Fibroblast of skin of left biceps (primary cell): ENCODE measurements around the gene VSIG10L2.

ENCODE experiments used
- DNase-seq, 2 experiments: peaks; one replicate each; pipeline ENCODE4 v3.0.0-alpha.2; 2013; ENCODE audit warnings: low read depth in 2 of 2

Gene VSIG10L2

DNA sequence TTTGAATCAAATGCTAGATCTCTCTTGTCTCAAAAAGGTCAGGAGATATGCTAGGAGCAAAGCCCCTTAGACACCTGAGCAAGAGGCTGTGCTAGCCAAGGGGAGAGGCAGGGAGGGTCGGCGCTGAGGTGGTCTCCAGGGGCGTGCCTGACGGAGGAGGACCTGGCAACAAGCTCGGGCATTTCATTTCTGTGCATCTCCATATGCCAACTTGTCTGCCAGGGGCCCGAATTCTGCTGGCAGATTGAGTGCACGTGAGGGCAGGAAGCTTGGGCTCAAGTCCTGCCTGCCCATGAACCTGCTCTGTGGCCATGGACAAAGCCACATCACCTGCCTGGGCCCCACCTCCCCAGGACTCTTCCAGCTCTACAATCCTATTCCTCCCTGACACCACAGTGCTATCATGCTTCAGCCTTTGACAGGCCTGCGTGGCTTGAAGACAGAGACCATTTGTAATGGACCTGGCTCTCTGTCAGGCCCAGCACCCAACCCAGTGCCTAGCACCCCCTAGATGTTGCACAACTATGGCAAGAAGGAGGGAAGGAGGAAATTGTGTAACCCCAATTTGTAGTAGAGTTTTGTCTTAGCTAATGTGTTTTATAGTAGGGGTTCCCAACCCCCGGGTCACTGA, 16.3 kb upstream of the VSIG10L2 start:
- no peak for DNase-seq

DNA sequence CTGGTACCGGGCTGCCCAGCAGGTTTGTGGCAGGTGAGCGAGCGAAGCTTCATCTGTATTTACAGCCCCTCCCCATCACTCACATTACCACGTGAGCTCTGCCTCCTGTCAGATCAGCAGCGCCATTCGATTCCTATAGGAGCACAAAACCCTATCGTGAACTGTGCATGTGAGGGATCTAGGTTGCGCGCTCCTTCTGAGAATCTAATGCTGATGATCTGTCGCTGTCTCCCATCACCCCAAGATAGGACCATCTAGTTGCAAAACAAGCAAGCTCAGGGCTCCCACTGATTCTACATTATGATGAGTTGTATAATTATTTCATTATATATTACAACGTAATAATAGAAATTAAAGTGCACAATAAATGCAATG, 15.8 kb upstream of the VSIG10L2 start:
- no peak for DNase-seq

DNA sequence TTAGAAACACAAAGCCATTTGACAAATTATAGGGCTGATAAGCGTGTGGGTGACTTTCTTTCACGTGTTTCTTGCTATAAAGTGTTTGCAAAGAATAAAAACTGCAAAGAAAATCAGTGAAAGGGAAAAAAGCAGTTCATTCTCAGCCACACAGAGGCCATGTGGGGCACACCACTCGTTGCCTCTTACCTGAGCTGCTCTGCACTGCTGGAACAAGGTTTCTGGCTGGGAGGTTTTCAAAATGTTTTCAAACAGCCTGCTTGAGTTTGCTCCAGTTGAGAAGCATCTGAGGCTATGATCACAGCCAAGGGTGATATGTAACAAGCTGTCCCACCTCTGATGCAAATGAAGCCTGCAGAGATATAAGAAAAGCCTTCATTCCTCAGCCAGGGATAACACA, 14.7 kb upstream of the VSIG10L2 start:
- no peak for DNase-seq

GRCh38 chr11:125931668-125932067, 14.2 kb upstream of the VSIG10L2 start:
- no peak for DNase-seq

DNA sequence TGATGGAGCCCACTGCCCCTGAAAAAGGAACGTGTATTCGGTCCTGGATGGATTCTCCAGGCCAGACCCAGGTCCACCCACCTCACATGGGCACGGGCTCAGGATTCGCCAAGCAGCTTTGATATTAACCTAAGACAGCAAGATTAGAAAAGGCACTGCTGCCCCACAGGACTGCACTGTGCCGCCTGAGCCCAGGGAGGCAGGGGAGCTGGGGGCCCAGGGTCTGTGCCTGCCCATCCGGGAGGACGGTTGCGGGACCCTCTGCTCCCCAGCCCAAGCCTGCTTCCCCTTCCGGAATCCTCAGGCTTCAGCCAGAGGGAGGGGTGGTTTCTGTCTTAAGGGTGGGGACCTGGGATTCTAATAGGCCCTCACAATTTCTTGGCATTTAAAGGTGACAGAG, 13.5 kb upstream of the VSIG10L2 start:
- DNase-seq, result no peak

GRCh38 chr11:125933030-125933813, 12.6 kb upstream of the VSIG10L2 start:
- DNase-seq, result no peak

GRCh38 chr11:125934473-125934872, 11.4 kb upstream of the VSIG10L2 start:
- DNase-seq, result no peak

- DNase-seq, result no peak
These were observed 10.8 kb upstream of the VSIG10L2 start for GRCh38 chr11:125935056-125935455.

DNA sequence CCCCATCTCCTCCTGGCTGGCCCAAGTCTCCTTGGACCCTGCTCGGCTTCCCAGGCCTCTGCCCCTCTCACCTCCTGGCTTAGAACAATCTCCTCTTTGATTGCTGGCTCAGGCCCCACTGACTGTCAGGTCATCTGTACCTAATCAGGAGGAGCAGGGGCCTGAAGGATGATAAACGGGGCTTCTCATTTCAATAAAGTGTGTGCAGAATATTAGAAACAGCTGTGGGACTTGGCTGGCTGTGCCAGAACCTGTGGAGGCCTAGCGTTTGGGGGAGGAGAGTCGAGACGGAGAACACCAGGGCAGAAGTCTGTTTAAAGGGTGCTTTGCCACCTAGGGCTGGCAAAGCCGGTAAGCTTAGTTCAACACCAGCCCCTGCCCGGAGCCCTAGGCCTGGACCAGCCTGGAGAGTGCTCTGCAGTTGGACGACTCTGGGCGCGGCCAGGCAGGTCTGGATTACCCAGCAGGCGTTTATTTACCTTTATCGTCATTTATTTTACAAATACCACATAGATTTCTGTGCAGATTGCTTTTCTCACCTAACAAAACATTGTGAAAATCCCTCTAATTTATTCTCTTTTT, 10.1 kb upstream of the VSIG10L2 start:
- DNase-seq, result peak; percentile 51 to 60

- no peak for DNase-seq
These were observed 7.4 kb upstream of the VSIG10L2 start for GRCh38 chr11:125938418-125938817.

GRCh38 chr11:125939081-125939521, 6.7 kb upstream of the VSIG10L2 start:
- DNase-seq, result no peak

GRCh38 chr11:125940145-125940544, 5.7 kb upstream of the VSIG10L2 start:
- no peak for DNase-seq

GRCh38 chr11:125941267-125941618, 4.6 kb upstream of the VSIG10L2 start:
- no peak for DNase-seq

GRCh38 chr11:125941619-125942611, 3.9 kb upstream of the VSIG10L2 start:
- DNase-seq, result no peak

GRCh38 chr11:125942771-125943428, 2.9 kb upstream of the VSIG10L2 start:
- DNase-seq, result no peak

DNA sequence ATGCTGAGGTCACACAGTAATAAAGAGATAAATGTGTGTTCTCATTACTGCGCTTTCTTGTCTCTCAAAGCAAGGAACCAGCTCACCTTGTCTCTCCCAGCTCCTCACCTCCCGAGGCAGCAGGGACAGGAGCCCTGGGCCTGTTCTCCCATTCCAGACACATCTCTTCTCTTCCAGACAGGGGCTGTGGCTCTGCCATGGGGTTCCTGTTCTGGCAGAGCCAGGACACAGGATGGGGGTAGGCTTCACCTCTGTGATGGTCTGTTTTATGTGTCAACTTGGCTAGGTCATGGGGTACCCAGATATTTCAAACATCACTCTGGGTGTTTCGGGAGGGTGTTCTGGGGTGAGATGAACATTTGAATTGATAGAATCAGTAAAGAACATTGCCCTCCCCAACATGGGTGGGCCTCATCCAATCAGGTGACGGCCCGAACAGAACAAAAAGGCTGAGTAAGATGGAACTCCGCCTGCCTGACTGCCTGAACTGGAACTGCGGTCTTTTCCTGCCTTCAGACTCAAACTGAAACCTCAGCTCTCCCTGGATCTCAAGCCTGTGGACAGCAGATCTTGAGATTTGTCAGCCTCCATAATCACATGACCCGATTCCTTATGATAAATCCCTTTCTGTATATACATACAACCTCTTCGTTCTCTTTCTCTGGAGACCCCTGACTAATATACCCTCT, 2.0 kb upstream of the VSIG10L2 start:
- no peak for DNase-seq

GRCh38 chr11:125944350-125945010, 1.4 kb upstream of the VSIG10L2 start:
- DNase-seq, result no peak

GRCh38 chr11:125945011-125945796, 640 bp upstream of the VSIG10L2 start:
- DNase-seq, result no peak

GRCh38 chr11:125946712-125947418, 1.0 kb downstream of the VSIG10L2 start:
- no peak for DNase-seq
